H1 (cell line): ENCODE results near the gene RASD1. TPM values are rescaled to one million over a fixed set of nuclear protein-coding genes. Genes with fewer than 3 reads are reported as not detected.

Experiments
- CTCF ChIA-PET: fragments of 300-600 bp; sonication (Branson Sonifier 250); formaldehyde crosslinking; loops from one replicate; lab custom pipeline; 2021; ENCODE audit not compliant: partially characterized antibody; lab: Charles Lee
- POLR2A ChIA-PET: fragments of 300-600 bp; sonication (Branson Sonifier 250); formaldehyde crosslinking; loops from one replicate; lab custom pipeline; 2021; ENCODE audit warnings: inconsistent platforms; ENCODE audit not compliant: partially characterized antibody; lab: Charles Lee
- DNase-seq, 2 experiments: peaks; one replicate each; pipeline versions ENCODE4 v3.0.0 to v3.0.0-alpha.2; 2010 to 2022; ENCODE audit warnings: low spot score in 2 of 2, low read depth in 1 of 2, mixed read lengths in 1 of 2
- FAIRE-seq: peaks from 2 replicates; lab custom pipeline; 2011; peaks lifted over from hg19 to GRCh38; lab: Jason Lieb, UNC
- H2AFZ ChIP-seq: 2 replicates; pipeline ENCODE4 v1.8.1; 2012; ENCODE audit warnings: low read length, inconsistent platforms
- H2AK5ac ChIP-seq: 2 replicates; pipeline ENCODE4 v1.6.1; 2013; ENCODE audit warnings: low read depth, low read length
- H2BK120ac ChIP-seq: replicated peaks from 2 replicates; pipeline ENCODE3; 2013; ENCODE audit warnings: low read depth, low read length, inconsistent platforms
- H2BK12ac ChIP-seq: 2 replicates; pipeline ENCODE4 v1.6.1; 2013; ENCODE audit warnings: low read depth, low read length
- H2BK15ac ChIP-seq: 2 replicates; pipeline ENCODE4 v1.6.1; 2013; ENCODE audit warnings: low read length
- H2BK20ac ChIP-seq: 2 replicates; pipeline ENCODE4 v1.6.1; 2013; ENCODE audit warnings: low read length
- H2BK5ac ChIP-seq: 2 replicates; pipeline ENCODE4 v1.6.1; 2013; ENCODE audit warnings: low read depth, low read length
- H3K14ac ChIP-seq: 2 replicates; pipeline ENCODE4 v1.6.1; 2013; ENCODE audit warnings: inconsistent platforms; ENCODE audit not compliant: insufficient read length
- H3K18ac ChIP-seq: 2 replicates; pipeline ENCODE4 v1.6.1; 2013; ENCODE audit warnings: low read length; ENCODE audit errors: extremely low read depth
- H3K23ac ChIP-seq: 2 replicates; pipeline ENCODE4 v1.6.1; 2013; ENCODE audit warnings: inconsistent platforms; ENCODE audit not compliant: insufficient read length
- H3K23me2 ChIP-seq: 2 replicates; pipeline ENCODE4 v1.6.1; 2013; ENCODE audit warnings: low read depth, low read length
- H3K27ac ChIP-seq: 2 replicates; pipeline ENCODE4 v1.6.1; 2011; ENCODE audit warnings: low read depth, low read length, inconsistent platforms
- H3K27me3 ChIP-seq, 4 experiments: replicated peaks in 1 of 4; 1 replicate in 1 of 4; 2 replicates in 3 of 4; pipeline versions ENCODE4 v1.6.1 to v1.8.1; 2011 to 2013; ENCODE audit warnings: low read length in 3 of 4, mild to moderate bottlenecking in 3 of 4, inconsistent platforms in 2 of 4, mixed read lengths in 2 of 4, moderate library complexity in 1 of 4; ENCODE audit not compliant: control insufficient read depth in 3 of 4, insufficient read depth in 3 of 4; ENCODE audit errors: extremely low read depth in 1 of 4
- H3K36me3 ChIP-seq, 4 experiments: 2 replicates each; pipeline versions ENCODE4 v1.6.1 to v1.8.1; 2011 to 2013; ENCODE audit warnings: mild to moderate bottlenecking in 4 of 4, low read length in 3 of 4, moderate library complexity in 2 of 4, control low read depth in 1 of 4, inconsistent platforms in 1 of 4; ENCODE audit not compliant: insufficient read depth in 4 of 4, control insufficient read depth in 2 of 4
- H3K4ac ChIP-seq: replicated peaks from 2 replicates; pipeline ENCODE3; 2013; ENCODE audit warnings: low read length, low read depth, mixed read lengths, inconsistent platforms; ENCODE audit not compliant: insufficient read length
- H3K4me1 ChIP-seq, 4 experiments: replicated peaks in 1 of 4; 1 replicate in 1 of 4; 2 replicates in 3 of 4; pipeline versions ENCODE4 v1.6.1 to v1.8.1; 2011 to 2013; ENCODE audit warnings: low read length in 3 of 4, inconsistent platforms in 2 of 4, mixed read lengths in 1 of 4; ENCODE audit not compliant: insufficient read depth in 4 of 4, control insufficient read depth in 3 of 4
- H3K4me2 ChIP-seq, 2 experiments: 2 replicates each; pipeline versions ENCODE4 v1.6.1 to v1.8.1; 2011 to 2013; ENCODE audit warnings: low read depth in 2 of 2, low read length in 2 of 2, control low read depth in 1 of 2, inconsistent platforms in 1 of 2, mild to moderate bottlenecking in 1 of 2; ENCODE audit not compliant: insufficient read depth in 1 of 2
- H3K4me3 ChIP-seq, 4 experiments: fragments of 200-600, 300-600 bp in 1 of 4; sonication (generic), shearing (Covaris generic), sonication (Bioruptor Twin) in 1 of 4; 2 replicates each; pipeline versions ENCODE4 v1.5.1 to v1.8.1; 2011 to 2016; ENCODE audit warnings: low read length in 4 of 4, low read depth in 3 of 4, control low read depth in 2 of 4, inconsistent platforms in 2 of 4, mild to moderate bottlenecking in 2 of 4, mixed read lengths in 1 of 4, moderate library complexity in 1 of 4; ENCODE audit not compliant: insufficient read depth in 2 of 4; ENCODE audit errors: extremely low read depth in 1 of 4
- H3K56ac ChIP-seq: replicated peaks from 2 replicates; pipeline ENCODE3; 2013; ENCODE audit warnings: low read depth, mild to moderate bottlenecking, mixed read lengths, low read length, inconsistent platforms; ENCODE audit not compliant: insufficient read length
- H3K79me1 ChIP-seq: 2 replicates; pipeline ENCODE4 v1.6.1; 2013; ENCODE audit warnings: low read depth, low read length, control low read depth
- H3K79me2 ChIP-seq, 2 experiments: 2 replicates each; pipeline versions ENCODE4 v1.6.1 to v1.8.1; 2012 to 2013; ENCODE audit warnings: low read length in 2 of 2, mild to moderate bottlenecking in 2 of 2, inconsistent platforms in 1 of 2; ENCODE audit not compliant: insufficient read depth in 2 of 2, control insufficient read depth in 1 of 2
- H3K9ac ChIP-seq, 4 experiments: replicated peaks in 1 of 4; 1 replicate in 1 of 4; 2 replicates in 3 of 4; pipeline versions ENCODE4 v1.6.1 to v1.8.1; 2011 to 2013; ENCODE audit warnings: low read depth in 3 of 4, low read length in 3 of 4, control low read depth in 2 of 4, mild to moderate bottlenecking in 2 of 4, moderate library complexity in 2 of 4, inconsistent platforms in 1 of 4; ENCODE audit errors: extremely low read depth in 1 of 4
- H3K9me3 ChIP-seq, 2 experiments: 2 replicates each; pipeline versions ENCODE4 v1.6.1 to v1.8.1; 2012 to 2013; ENCODE audit warnings: mild to moderate bottlenecking in 2 of 2, moderate library complexity in 2 of 2, control low read depth in 1 of 2, inconsistent platforms in 1 of 2, low read depth in 1 of 2, low read length in 1 of 2, mixed read lengths in 1 of 2; ENCODE audit not compliant: insufficient read depth in 2 of 2
- H4K20me1 ChIP-seq, 2 experiments: replicated peaks in 1 of 2; 2 replicates each; pipeline versions ENCODE3 to v1.8.1; 2011 to 2013; ENCODE audit warnings: inconsistent platforms in 2 of 2, low read length in 2 of 2, mild to moderate bottlenecking in 1 of 2; ENCODE audit not compliant: insufficient read depth in 2 of 2, control insufficient read depth in 1 of 2
- H4K5ac ChIP-seq: 2 replicates; pipeline ENCODE4 v1.6.1; 2013; ENCODE audit warnings: low read length, low read depth, mixed read lengths, inconsistent platforms; ENCODE audit not compliant: insufficient read length
- H4K8ac ChIP-seq: 2 replicates; pipeline ENCODE4 v1.8.0; 2013; ENCODE audit warnings: mild to moderate bottlenecking, moderate library complexity, low read length, inconsistent platforms; ENCODE audit not compliant: insufficient read depth; ENCODE audit errors: extremely low read depth
- H4K91ac ChIP-seq: replicated peaks from 2 replicates; pipeline ENCODE3; 2013; ENCODE audit warnings: low read length, mixed read lengths, inconsistent platforms; ENCODE audit not compliant: insufficient read length
- CBX5 ChIP-seq: fragments of 300-800, 300-1000 bp; sonication (generic); IDR thresholded peaks from 2 replicates; pipeline ENCODE4 v1.7.1; 2016; ENCODE audit warnings: antibody characterized with exemption, low read length, low read depth
- CHD1 ChIP-seq: IDR thresholded peaks from 2 replicates; pipeline ENCODE4 v1.6.1; 2012; ENCODE audit warnings: low read depth, low read length, improper control_type of control experiment
- CREB1 ChIP-seq: IDR thresholded peaks from 2 replicates; pipeline ENCODE4 v1.6.1; 2012; ENCODE audit warnings: inconsistent platforms
- JUN ChIP-seq: IDR thresholded peaks from 2 replicates; pipeline ENCODE4 v1.6.1; 2011; ENCODE audit warnings: low read depth, mild to moderate bottlenecking, improper control_type of control experiment, low read length
- KDM1A ChIP-seq: fragments of 200-600, 300-600 bp; sonication (generic); IDR thresholded peaks from 2 replicates; pipeline ENCODE4 v1.7.1; 2016; ENCODE audit warnings: mild to moderate bottlenecking, low read length, borderline replicate concordance
- NRF1 ChIP-seq: IDR thresholded peaks from 2 replicates; pipeline ENCODE4 v1.6.1; 2011; ENCODE audit warnings: mild to moderate bottlenecking, low read depth, low read length, improper control_type of control experiment
- RBBP5 ChIP-seq: IDR thresholded peaks from 2 replicates; pipeline ENCODE4 v1.7.1; 2012; ENCODE audit warnings: low read depth, mild to moderate bottlenecking, inconsistent platforms, low read length, moderate library complexity, borderline replicate concordance
- YY1 ChIP-seq: IDR thresholded peaks from 2 replicates; pipeline ENCODE4 v1.6.1; 2011; ENCODE audit warnings: low read depth, mild to moderate bottlenecking, low read length
- WGBS, 2 experiments: shearing (Covaris generic) in 1 of 2; methylation state at CpG; one replicate each; pipeline versions ENCODE4 v1.1.6 to v1.1.7; 2013 to 2015; ENCODE audit warnings: low lambda C conversion rate in 2 of 2, mixed read lengths in 2 of 2, inconsistent platforms in 1 of 2, low coverage in 1 of 2, missing lambda C conversion rate in 1 of 2; ENCODE audit not compliant: insufficient replicate concordance in 2 of 2, insufficient coverage in 1 of 2, insufficient read length in 1 of 2; ENCODE audit errors: extremely low coverage in 1 of 2, missing lambda C conversion rate in 1 of 2; 5-methylcytosine and 5-hydroxymethylcytosine counted together
- polyA plus RNA-seq, 7 experiments: library from polyadenylated mRNA; depleted of rRNA in 3 of 7; stranded (reverse) in 5 of 7; unstranded in 2 of 7; fragments of >200 nt in 5 of 7; fragments of 200-250 nt in 2 of 7; gene quantifications; 1 replicate in 5 of 7; 2 replicates in 1 of 7; 4 replicates in 1 of 7; pipeline versions ENCODE4 v1.2.1 to v1.2.3, GENCODE V29; 2011 to 2013; ENCODE audit warnings: missing spikeins in 2 of 7, mixed read lengths in 2 of 7
- total RNA-seq: library from RNA; stranded (reverse); fragmentation: NEBNext Ultra II Directional; extraction: Animal tissue kit (Norgen Biotek cat#: 25700); gene quantifications from 2 replicates; pipeline ENCODE4 v1.2.1, GENCODE V29; 2021
- TF ChIP-seq, protein P1 (sequence below): IDR thresholded peaks from 2 replicates; pipeline ENCODE4 v1.6.1; 2012; ENCODE audit warnings: low read length, inconsistent platforms

The RASD1 gene
- total and polyA plus RNA-seq, 2 of the 8 experiments (the other 6 are each of a cell fraction or from before 2014, with no cell fraction given), result 2.3 to 2.6 TPM

DNA sequence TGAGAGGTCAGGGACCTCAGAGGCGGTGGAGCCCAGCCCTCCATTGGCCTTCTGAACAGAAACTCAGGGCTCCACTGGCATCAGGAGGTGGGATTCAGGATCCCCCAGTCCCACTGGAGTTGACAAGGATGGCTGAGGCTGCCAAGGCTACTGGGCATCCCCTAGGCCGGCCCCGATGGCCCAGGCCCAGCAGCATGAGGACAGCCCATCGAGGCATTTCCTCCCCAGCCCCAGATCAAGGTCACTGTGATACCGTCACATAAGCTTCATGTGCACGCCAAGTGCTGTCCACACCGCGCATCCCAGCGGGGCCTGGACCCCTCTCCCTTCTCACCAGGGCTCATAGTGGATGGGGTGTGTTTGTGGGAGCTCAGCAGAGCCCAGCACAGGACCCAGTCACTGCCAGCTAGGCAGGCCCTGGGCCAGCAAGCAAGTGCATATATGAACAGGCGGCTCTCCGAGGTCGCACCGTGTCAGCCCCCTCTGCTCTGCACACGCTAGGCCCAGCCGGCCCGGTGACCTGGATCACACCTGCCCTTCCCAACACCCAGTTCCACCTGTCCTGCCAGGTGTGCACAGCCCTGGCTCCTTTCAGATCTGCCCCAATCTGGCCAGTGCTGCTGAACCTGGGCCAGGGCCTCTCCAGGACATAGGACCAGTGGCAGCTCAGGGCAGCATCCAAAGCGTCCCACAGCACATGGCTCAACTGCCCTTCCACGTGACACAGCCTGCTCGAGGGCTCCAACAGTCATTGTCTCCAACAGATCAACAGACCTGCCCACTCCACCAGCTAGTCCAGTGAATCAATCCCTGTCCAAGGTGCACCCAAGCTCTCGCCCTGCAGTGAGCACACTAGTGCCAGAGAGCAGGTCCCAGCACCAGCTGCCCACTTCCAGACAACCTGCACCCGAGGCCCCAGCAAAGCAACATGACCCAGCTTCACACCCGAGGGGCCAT, 32.8 kb upstream of the RASD1 start:
- Histone ChIP-seq H3K4me2 (no peak overlapping the region), H3K36me3 (no peaks in the 10 kb centered on the region), H3K27me3 (no peaks in the 10 kb centered on the region), H3K79me1 (no peaks in the 10 kb centered on the region; the same call in 1 of the 2 replicates), H4K20me1 (no peaks in the 10 kb centered on the region), H3K14ac (no peak overlapping the region), H3K18ac (no peak overlapping the region), H2BK12ac (0 out of 2 replicates have a peak overlapping the region, but pooled peaks have one; percentile 39), H3K23me2 (no peaks in the 10 kb centered on the region), H4K5ac (no peak overlapping the region), H2BK5ac (peak overlapping the region; percentile 24; the same call in 1 of the 2 replicates), H2BK20ac (no peak overlapping the region), H3K56ac (no peak overlapping the region), H2AFZ (no peak overlapping the region), H2BK120ac (no peak overlapping the region), H3K4me3 (no peak overlapping the region), H3K23ac (no peak overlapping the region), H3K9ac (no peak overlapping the region), H3K4ac (no peak overlapping the region), H3K79me2 (no peaks in the 10 kb centered on the region), H4K91ac (peak overlapping the region; percentile 42), H3K27ac (no peak overlapping the region), H4K8ac (no peak overlapping the region), H2AK5ac (no peak overlapping the region; the same call in 1 of the 2 replicates), H3K9me3 (0 out of 4 replicates have a peak, but pooled peaks cover 0 to 2% of the 10 kb centered on the region in 2 experiments), H3K4me1 (peaks cover 0 to 3% (median 0%) of the 10 kb centered on the region in 4 experiments; a peak in 1 of 7 replicates), H2BK15ac (no peak overlapping the region)
- WGBS, 2 experiments, result 89% methylated on average over 22 of the region's 22 CpGs; no CpG with 5 or more reads in 1 of the 2 experiments
- ChIA-PET CTCF (interaction anchor here (0.7 to 6.9 kb wide), 11 partner anchors 9 to 112 kb away, joined by 3 to 35 read pairs (median 4); partner anchors contain the start of gene PEMT), POLR2A (interaction anchor here (2.0 kb wide), 1 partner anchor 32 kb away, joined by 9 read pairs; the partner anchor contains the start of gene RASD1)
- FAIRE-seq (no peak), DNase-seq (no peak)
- TF ChIP-seq CHD1, result no peak
- TF ChIP-seq CREB1, result no peak
- no peak for TF ChIP-seq JUN
- no peak for TF ChIP-seq NRF1
- no peak for TF ChIP-seq CBX5
- TF ChIP-seq RBBP5, result no peak
- no peak for TF ChIP-seq KDM1A
- no peak for TF ChIP-seq YY1
- TF ChIP-seq, protein P1, sequence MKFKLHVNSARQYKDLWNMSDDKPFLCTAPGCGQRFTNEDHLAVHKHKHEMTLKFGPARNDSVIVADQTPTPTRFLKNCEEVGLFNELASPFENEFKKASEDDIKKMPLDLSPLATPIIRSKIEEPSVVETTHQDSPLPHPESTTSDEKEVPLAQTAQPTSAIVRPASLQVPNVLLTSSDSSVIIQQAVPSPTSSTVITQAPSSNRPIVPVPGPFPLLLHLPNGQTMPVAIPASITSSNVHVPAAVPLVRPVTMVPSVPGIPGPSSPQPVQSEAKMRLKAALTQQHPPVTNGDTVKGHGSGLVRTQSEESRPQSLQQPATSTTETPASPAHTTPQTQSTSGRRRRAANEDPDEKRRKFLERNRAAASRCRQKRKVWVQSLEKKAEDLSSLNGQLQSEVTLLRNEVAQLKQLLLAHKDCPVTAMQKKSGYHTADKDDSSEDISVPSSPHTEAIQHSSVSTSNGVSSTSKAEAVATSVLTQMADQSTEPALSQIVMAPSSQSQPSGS, result no peak
